ENCODE data around the gene TPST1.

DNA sequence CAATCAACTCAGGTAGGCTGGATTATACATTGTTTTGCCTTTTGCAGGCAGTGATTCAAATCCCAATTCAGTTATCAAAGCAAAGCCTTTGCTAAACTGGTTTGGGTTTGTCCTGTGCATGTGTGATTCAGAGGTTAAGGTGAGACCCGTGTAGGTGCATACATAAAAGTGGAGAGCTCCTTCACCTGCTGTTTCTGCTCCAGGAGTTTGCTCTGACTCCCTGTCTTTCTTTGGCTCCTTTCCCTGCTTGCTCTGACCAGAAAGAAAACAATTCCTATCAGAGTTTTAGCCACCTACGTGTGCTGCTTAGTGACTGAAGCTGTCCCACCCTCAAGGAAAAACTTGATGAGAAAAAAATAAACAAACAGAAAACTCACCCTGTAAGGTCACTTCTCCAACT, 101.1 kb downstream of the TPST1 start:
- TF ChIP-seq CTCF (conservative IDR thresholded peaks at IDR 0.05 in 1 of 2, IDR thresholded peaks at IDR 0.05 in 1 of 2; ENCODE audit: low read depth in 1 of 2, low read length in 2 of 2) (no peak), EZH2 (IDR thresholded peaks at IDR 0.05; ENCODE audit: low read length, missing control alignments) (no peak)
